ENCODE results near the gene CCDC121. TPM values are rescaled to one million over a fixed set of nuclear protein-coding genes. Genes with fewer than 3 reads are reported as not detected.
"Not testable (repeated sequence)": the region's sequence is repeated elsewhere in the genome, so short reads cannot be mapped to it uniquely, and the experiment has no call there.

The CCDC121 gene
- total RNA-seq, 1 donor from 2014 or later, result 1.6 TPM

DNA sequence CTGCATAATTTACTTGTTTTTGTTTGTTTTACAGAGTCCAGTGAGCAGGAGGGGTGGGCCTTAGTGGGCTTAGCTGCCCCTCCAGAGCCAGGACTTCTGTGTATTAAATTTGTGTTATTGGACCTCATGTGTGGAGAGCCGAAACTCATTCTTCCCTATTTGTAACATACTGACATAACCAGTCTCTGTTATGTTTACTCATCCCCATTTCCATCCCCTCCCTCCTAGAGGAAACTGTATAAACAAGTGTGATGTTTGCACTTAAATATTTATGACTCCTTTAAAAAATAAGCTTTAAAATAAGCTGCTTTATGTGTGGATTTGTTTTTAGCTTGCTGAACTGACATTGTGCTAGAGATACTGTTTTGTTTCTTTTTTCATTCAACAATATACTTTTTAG lies 32.2 kb downstream of the CCDC121 start:
- no peak overlapping the region for H3K27ac ChIP-seq (ENCODE audit: low read depth, low read length)
- peaks cover 13% of the 10 kb centered on the region for H3K36me3 ChIP-seq (ENCODE audit: insufficient read depth, low read length)
- H3K4me2 ChIP-seq (ENCODE audit: low read length), result no peak overlapping the region
- DNase-seq (ENCODE audit: low read depth) (no peak), FAIRE-seq (no peak)
- H3K9me3 Mint-ChIP-seq (ENCODE audit: unreplicated experiment), result peaks cover 24% of the 10 kb centered on the region
- H3K79me2 ChIP-seq (ENCODE audit: insufficient read depth, low read length), result peaks cover 94% of the 10 kb centered on the region
- no peaks in the 10 kb centered on the region for H3K27me3 Mint-ChIP-seq (ENCODE audit: low read depth, unreplicated experiment)
- peaks cover 65% of the 10 kb centered on the region for H4K20me1 ChIP-seq (ENCODE audit: insufficient read depth, low read length)
- H3K9me3 ChIP-seq (ENCODE audit: insufficient read depth, low read depth, low read length), result no peaks in the 10 kb centered on the region
- H3K27ac Mint-ChIP-seq (ENCODE audit: unreplicated experiment), result no peak overlapping the region
- H3K36me3 Mint-ChIP-seq (ENCODE audit: low read depth, unreplicated experiment), result peaks cover 36% of the 10 kb centered on the region
- H3K27me3 ChIP-seq (ENCODE audit: insufficient read depth, low read length), result no peaks in the 10 kb centered on the region
- no peak for TF ChIP-seq EZH2 (IDR thresholded peaks at IDR 0.05; ENCODE audit: insufficient read depth, low read length)
- TF ChIP-seq, protein P1, sequence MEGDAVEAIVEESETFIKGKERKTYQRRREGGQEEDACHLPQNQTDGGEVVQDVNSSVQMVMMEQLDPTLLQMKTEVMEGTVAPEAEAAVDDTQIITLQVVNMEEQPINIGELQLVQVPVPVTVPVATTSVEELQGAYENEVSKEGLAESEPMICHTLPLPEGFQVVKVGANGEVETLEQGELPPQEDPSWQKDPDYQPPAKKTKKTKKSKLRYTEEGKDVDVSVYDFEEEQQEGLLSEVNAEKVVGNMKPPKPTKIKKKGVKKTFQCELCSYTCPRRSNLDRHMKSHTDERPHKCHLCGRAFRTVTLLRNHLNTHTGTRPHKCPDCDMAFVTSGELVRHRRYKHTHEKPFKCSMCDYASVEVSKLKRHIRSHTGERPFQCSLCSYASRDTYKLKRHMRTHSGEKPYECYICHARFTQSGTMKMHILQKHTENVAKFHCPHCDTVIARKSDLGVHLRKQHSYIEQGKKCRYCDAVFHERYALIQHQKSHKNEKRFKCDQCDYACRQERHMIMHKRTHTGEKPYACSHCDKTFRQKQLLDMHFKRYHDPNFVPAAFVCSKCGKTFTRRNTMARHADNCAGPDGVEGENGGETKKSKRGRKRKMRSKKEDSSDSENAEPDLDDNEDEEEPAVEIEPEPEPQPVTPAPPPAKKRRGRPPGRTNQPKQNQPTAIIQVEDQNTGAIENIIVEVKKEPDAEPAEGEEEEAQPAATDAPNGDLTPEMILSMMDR (IDR thresholded peaks at IDR 0.05; ENCODE audit: insufficient read depth, low read depth, low read length), result no peak
- H2AFZ ChIP-seq (ENCODE audit: low read depth, low read length), result no peak overlapping the region
- no peaks in the 10 kb centered on the region for H3K4me1 Mint-ChIP-seq (ENCODE audit: low read depth, unreplicated experiment)
- H3K9ac ChIP-seq (ENCODE audit: low read length), result no peak overlapping the region
- no peak overlapping the region for H3K4me3 ChIP-seq (ENCODE audit: insufficient read depth, low read depth, low read length)
- H3K4me3 Mint-ChIP-seq (ENCODE audit: unreplicated experiment), result no peak overlapping the region
- no peaks in the 10 kb centered on the region for H3K4me1 ChIP-seq (ENCODE audit: insufficient read depth, low read length)

DNA sequence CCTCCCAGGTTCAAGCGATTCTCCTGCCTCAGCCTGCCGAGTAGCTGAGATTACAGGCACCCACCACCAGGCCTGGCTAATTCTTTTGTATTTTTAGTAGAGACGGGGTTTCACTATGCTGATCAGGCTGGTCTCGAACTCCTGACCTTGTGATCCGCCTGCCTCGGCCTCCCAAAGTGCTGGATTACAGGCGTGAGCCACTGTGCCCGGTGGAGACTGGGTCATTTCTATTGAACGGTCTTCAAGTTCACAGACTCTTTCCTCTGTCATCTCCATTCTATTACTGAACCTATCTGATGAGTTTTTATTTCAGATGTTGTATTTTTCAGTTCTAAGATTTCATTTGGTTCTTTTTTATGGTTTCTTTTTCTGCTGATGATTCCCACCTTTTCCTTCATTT lies 33.4 kb downstream of the CCDC121 start:
- FAIRE-seq; DNase-seq (ENCODE audit: low read depth); H3K4me1 Mint-ChIP-seq (ENCODE audit: low read depth, unreplicated experiment); H3K4me1 ChIP-seq (ENCODE audit: insufficient read depth, low read length); H3K27me3 ChIP-seq (ENCODE audit: insufficient read depth, low read length); H3K9ac ChIP-seq (ENCODE audit: low read length); H3K4me2 ChIP-seq (ENCODE audit: low read length); H3K4me3 Mint-ChIP-seq (ENCODE audit: unreplicated experiment); H3K27ac ChIP-seq (ENCODE audit: low read depth, low read length); H2AFZ ChIP-seq (ENCODE audit: low read depth, low read length); H3K27ac Mint-ChIP-seq (ENCODE audit: unreplicated experiment); H3K4me3 ChIP-seq (ENCODE audit: insufficient read depth, low read depth, low read length); H3K9me3 ChIP-seq (ENCODE audit: insufficient read depth, low read depth, low read length); H3K27me3 Mint-ChIP-seq (ENCODE audit: low read depth, unreplicated experiment): not testable (repeated sequence)
- peaks cover 11% of the 10 kb centered on the region for H3K36me3 ChIP-seq (ENCODE audit: insufficient read depth, low read length)
- peaks cover 68% of the 10 kb centered on the region for H4K20me1 ChIP-seq (ENCODE audit: insufficient read depth, low read length)
- H3K36me3 Mint-ChIP-seq (ENCODE audit: low read depth, unreplicated experiment), result peaks cover 33% of the 10 kb centered on the region
- peaks cover 95% of the 10 kb centered on the region for H3K79me2 ChIP-seq (ENCODE audit: insufficient read depth, low read length)
- H3K9me3 Mint-ChIP-seq (ENCODE audit: unreplicated experiment), result peaks cover 27% of the 10 kb centered on the region

DNA sequence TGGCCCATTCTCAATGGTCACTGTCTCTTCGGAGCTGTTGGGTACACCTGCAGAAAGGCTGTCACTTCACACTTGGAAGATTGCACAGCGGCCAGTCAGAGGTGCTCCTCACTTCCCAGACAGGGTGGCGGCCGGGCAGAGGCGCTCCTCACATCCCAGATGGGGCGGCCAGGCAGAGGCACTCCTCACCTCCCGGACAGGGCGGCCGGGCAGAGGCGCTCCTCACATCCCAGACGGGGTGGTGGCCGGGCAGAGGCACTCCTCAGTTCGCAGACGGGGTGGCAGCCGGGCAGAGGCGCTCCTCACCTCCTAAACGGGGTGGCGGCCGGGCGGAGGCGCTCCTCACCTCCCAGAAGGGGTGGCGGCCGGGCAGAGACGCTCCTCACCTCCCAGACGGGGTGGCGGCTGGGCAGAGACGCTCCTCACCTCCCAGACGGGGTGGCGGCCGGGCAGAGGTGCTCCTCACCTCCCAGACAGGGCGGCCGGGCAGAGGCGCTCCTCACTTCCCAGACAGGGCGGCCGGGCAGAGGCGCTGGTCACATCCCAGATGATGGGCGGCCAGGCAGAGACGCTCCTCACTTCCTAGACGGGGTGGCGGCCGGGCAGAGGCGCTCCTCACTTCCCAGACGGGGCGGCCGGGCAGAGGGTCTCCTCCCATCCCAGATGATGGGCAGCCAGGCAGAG lies 34.6 kb downstream of the CCDC121 start:
- H3K27me3 ChIP-seq (ENCODE audit: insufficient read depth, low read length); DNase-seq (ENCODE audit: low read depth); H3K4me1 Mint-ChIP-seq (ENCODE audit: low read depth, unreplicated experiment); H3K4me1 ChIP-seq (ENCODE audit: insufficient read depth, low read length); H3K27me3 Mint-ChIP-seq (ENCODE audit: low read depth, unreplicated experiment); H3K9ac ChIP-seq (ENCODE audit: low read length); H3K27ac ChIP-seq (ENCODE audit: low read depth, low read length); H3K27ac Mint-ChIP-seq (ENCODE audit: unreplicated experiment); H3K4me3 Mint-ChIP-seq (ENCODE audit: unreplicated experiment); H3K4me2 ChIP-seq (ENCODE audit: low read length); H2AFZ ChIP-seq (ENCODE audit: low read depth, low read length); H3K9me3 ChIP-seq (ENCODE audit: insufficient read depth, low read depth, low read length); H3K4me3 ChIP-seq (ENCODE audit: insufficient read depth, low read depth, low read length); H3K36me3 ChIP-seq (ENCODE audit: insufficient read depth, low read length); FAIRE-seq: not testable (repeated sequence)
- H3K36me3 Mint-ChIP-seq (ENCODE audit: low read depth, unreplicated experiment), result peaks cover 33% of the 10 kb centered on the region
- H4K20me1 ChIP-seq (ENCODE audit: insufficient read depth, low read length), result peaks cover 67% of the 10 kb centered on the region
- peaks cover 27% of the 10 kb centered on the region for H3K9me3 Mint-ChIP-seq (ENCODE audit: unreplicated experiment)
- peaks cover 95% of the 10 kb centered on the region for H3K79me2 ChIP-seq (ENCODE audit: insufficient read depth, low read length)

Measured in astrocyte (in vitro differentiated cells and primary cell).